Activated CD4-positive, alpha-beta memory T cell treated with anti-CD3 and anti-CD28 coated beads, Interleukin-2, amount 10 ng/mL, durations not matched to agents 7 days and 5 days (primary cell): ENCODE results near the gene SCAMP3. TPM values are rescaled to one million over a fixed set of nuclear protein-coding genes. Genes with fewer than 3 reads are reported as not detected.

Experiments
- CTCF ChIA-PET: fragments of 350-600 bp; sonication (Branson Sonifier 250); formaldehyde crosslinking; loops from one replicate; lab custom pipeline; 2021; ENCODE audit warnings: antibody characterized with exemption, inconsistent platforms; lab: Charles Lee
- POLR2A ChIA-PET: fragments of 350-600 bp; sonication (Branson Sonifier 250); formaldehyde crosslinking; loops from one replicate; lab custom pipeline; 2021; ENCODE audit warnings: antibody characterized with exemption; lab: Charles Lee
- DNase-seq: peaks from one replicate; pipeline ENCODE4 v3.0.0-alpha.2; 2020
- H3K27ac Mint-ChIP-seq: one replicate; pipeline ENCODE4 v1.8.0; 2021; ENCODE audit warnings: mild to moderate bottlenecking, mixed read lengths
- H3K27me3 Mint-ChIP-seq: one replicate; pipeline ENCODE4 v1.8.0; 2021; ENCODE audit warnings: mixed read lengths
- H3K36me3 Mint-ChIP-seq: one replicate; pipeline ENCODE4 v1.8.0; 2021; ENCODE audit warnings: low read depth, mixed read lengths
- H3K4me1 Mint-ChIP-seq: one replicate; pipeline ENCODE4 v1.8.0; 2021; ENCODE audit warnings: mixed read lengths
- H3K4me3 Mint-ChIP-seq: one replicate; pipeline ENCODE4 v1.8.0; 2021; ENCODE audit warnings: mild to moderate bottlenecking, mixed read lengths
- H3K9me3 Mint-ChIP-seq: one replicate; pipeline ENCODE4 v1.8.0; 2021; ENCODE audit warnings: mixed read lengths
- total RNA-seq, 2 experiments: library from RNA; stranded (reverse); gene quantifications; one replicate each; pipeline ENCODE4 v1.2.3, GENCODE V29; 2021

Gene SCAMP3
- total RNA-seq, 2 experiments from 2014 or later, result 87.5 to 91.9 TPM

DNA sequence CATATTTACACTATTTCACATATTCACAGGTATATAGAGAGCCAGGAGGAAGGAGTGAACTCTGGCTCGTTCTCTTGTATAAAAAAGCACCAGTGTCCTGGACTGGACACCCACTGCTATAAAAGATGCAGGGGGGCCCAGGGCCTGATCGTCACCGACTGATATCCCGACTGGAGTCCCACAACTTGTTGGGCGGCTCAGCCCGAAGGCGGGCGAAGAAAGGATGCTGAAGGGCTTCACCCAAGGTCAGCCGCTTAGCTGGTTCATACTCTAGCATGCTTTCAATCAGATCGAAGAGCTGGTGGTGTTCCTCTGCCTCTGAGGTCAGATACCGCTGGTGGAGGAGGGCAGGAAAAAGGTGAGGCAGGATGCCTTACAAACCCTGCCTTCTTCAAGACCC is 907 bp upstream of the SCAMP3 start:
- POLR2A ChIA-PET, result interaction anchor here (4.2 kb wide), 1 partner anchor 9 kb away, joined by 57 read pairs; the partner anchor contains the start of gene CLK2
- no peak for DNase-seq
- H3K27ac Mint-ChIP-seq, result peak overlapping the region; percentile 91
- peaks cover 43% of the 10 kb centered on the region for H3K4me1 Mint-ChIP-seq
- no peaks in the 10 kb centered on the region for H3K9me3 Mint-ChIP-seq
- CTCF ChIA-PET, result interaction anchor here (1.0 to 1.8 kb wide), 2 partner anchors 10 to 12 kb away, joined by 3 to 12 read pairs; partner anchors contain the start of gene CLK2
- peak overlapping the region; percentile 1 for H3K4me3 Mint-ChIP-seq
- H3K27me3 Mint-ChIP-seq, result no peaks in the 10 kb centered on the region
- H3K36me3 Mint-ChIP-seq, result peaks cover 84% of the 10 kb centered on the region

- H3K4me1 Mint-ChIP-seq, result peaks cover 50% of the 10 kb centered on the region
- H3K9me3 Mint-ChIP-seq, result no peaks in the 10 kb centered on the region
- peak overlapping the region; percentile 98 for H3K4me3 Mint-ChIP-seq
- H3K36me3 Mint-ChIP-seq, result peaks cover 80% of the 10 kb centered on the region
- POLR2A ChIA-PET, result interaction anchor here (0.8 to 4.2 kb wide), 14 partner anchors 9 to 348 kb away, joined by 3 to 57 read pairs (median 6); partner anchors contain the start of genes CLK2, FDPS and KRTCAP2
- no peaks in the 10 kb centered on the region for H3K27me3 Mint-ChIP-seq
- CTCF ChIA-PET, result interaction anchor here (0.6 to 5.1 kb wide), 6 partner anchors 11 to 84 kb away, joined by 3 to 91 read pairs (median 6); partner anchors contain the start of gene CLK2
- peak overlapping the region; percentile 91 for H3K27ac Mint-ChIP-seq
- DNase-seq, result peak; percentile 25
These were observed 688 bp downstream of the SCAMP3 start for GRCh38 chr1:155261493-155261851.

DNA sequence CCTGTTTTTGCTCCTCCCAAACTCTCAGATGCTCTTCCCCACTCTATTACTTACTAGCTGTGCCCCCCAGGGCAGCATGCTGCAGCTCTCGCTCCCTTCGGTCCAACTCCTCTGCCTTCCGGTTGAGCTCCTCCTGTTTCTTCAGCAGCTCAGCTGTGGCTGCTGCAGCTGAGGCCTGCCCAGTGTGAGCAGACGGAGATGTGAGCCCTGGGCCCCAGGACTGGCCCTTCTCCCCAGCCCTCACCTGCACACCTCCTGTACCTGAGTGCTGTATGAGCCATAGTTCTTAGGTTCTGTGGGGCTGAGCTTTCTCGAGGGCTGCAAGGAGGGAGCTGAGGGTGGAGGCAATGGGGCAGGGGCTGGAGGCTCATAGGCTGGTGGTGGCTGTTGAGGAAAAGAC is 1.9 kb downstream of the SCAMP3 start:
- no peaks in the 10 kb centered on the region for H3K9me3 Mint-ChIP-seq
- H3K27ac Mint-ChIP-seq, result peak overlapping the region; percentile 25
- CTCF ChIA-PET, result interaction anchor here (5.1 kb wide), 1 partner anchor 10 kb away, joined by 91 read pairs; no protein-coding TSS in a partner anchor
- POLR2A ChIA-PET, result interaction anchor here (0.6 to 4.2 kb wide), 7 partner anchors 10 to 362 kb away, joined by 3 to 57 read pairs (median 4); partner anchors contain the start of genes CLK2, KRTCAP2 and RUSC1
- H3K27me3 Mint-ChIP-seq, result no peaks in the 10 kb centered on the region
- H3K4me1 Mint-ChIP-seq, result peaks cover 53% of the 10 kb centered on the region
- H3K36me3 Mint-ChIP-seq, result peaks cover 72% of the 10 kb centered on the region
- H3K4me3 Mint-ChIP-seq, result peak overlapping the region; percentile 98
- DNase-seq, result no peak

GRCh38 chr1:155256058-155256852 is 5.9 kb downstream of the SCAMP3 start:
- CTCF ChIA-PET, result interaction anchor here (1.5 to 1.6 kb wide), 2 partner anchors 10 to 83 kb away, joined by 3 to 5 read pairs; partner anchors contain the start of gene KRTCAP2
- Mint-ChIP-seq H3K27ac (peak overlapping the region; percentile 17), H3K36me3 (peaks cover 35% of the 10 kb centered on the region), H3K4me3 (peak overlapping the region; percentile 72), H3K9me3 (no peaks in the 10 kb centered on the region), H3K4me1 (peaks cover 47% of the 10 kb centered on the region), H3K27me3 (no peaks in the 10 kb centered on the region)
- no peak for DNase-seq
- POLR2A ChIA-PET, result interaction anchor here (1.0 to 2.2 kb wide), 5 partner anchors 12 to 67 kb away, joined by 3 to 11 read pairs (median 3); no protein-coding TSS in a partner anchor

GRCh38 chr1:155255243-155256007 is 6.7 kb downstream of the SCAMP3 start, which contains the start of gene ENTREP3:
ENTREP3 (minus strand) TSS chr1:155255483; CDS start chr1:155254877, 606 bp downstream.
- H3K27me3 Mint-ChIP-seq, result no peaks in the 10 kb centered on the region
- no peak within 1 kb of the TSS for H3K27ac Mint-ChIP-seq
- peak; percentile 80 for DNase-seq
- no peaks in the 10 kb centered on the region for H3K9me3 Mint-ChIP-seq
- peaks cover 28% of the 10 kb centered on the region for H3K36me3 Mint-ChIP-seq
- H3K4me3 Mint-ChIP-seq, result peak within 1 kb of the TSS; percentile 78
- H3K4me1 Mint-ChIP-seq, result peaks cover 46% of the 10 kb centered on the region
- ChIA-PET CTCF (interaction anchor here (1.5 kb wide), 1 partner anchor 82 kb away, joined by 3 read pairs; the partner anchor contains the start of gene KRTCAP2), POLR2A (interaction anchor here (0.6 to 1.7 kb wide), 5 partner anchors 11 to 68 kb away, joined by 3 to 9 read pairs (median 3); partner anchors contain the start of gene CLK2)

- ChIA-PET POLR2A (interaction anchor here (0.6 to 1.7 kb wide), 4 partner anchors 10 to 69 kb away, joined by 3 to 9 read pairs (median 4); partner anchors contain the start of gene CLK2), CTCF (no interaction called here)
- DNase-seq, result no peak
- Mint-ChIP-seq H3K27me3 (no peaks in the 10 kb centered on the region), H3K36me3 (peaks cover 25% of the 10 kb centered on the region), H3K4me1 (peaks cover 45% of the 10 kb centered on the region), H3K9me3 (no peaks in the 10 kb centered on the region), H3K4me3 (peak overlapping the region; percentile 78), H3K27ac (no peak overlapping the region)
These were observed 7.4 kb downstream of the SCAMP3 start for GRCh38 chr1:155254714-155255242.

- Mint-ChIP-seq H3K4me1 (peaks cover 45% of the 10 kb centered on the region), H3K9me3 (no peaks in the 10 kb centered on the region), H3K27ac (no peak overlapping the region), H3K27me3 (no peaks in the 10 kb centered on the region), H3K4me3 (peak overlapping the region; percentile 78), H3K36me3 (peaks cover 22% of the 10 kb centered on the region)
- CTCF ChIA-PET, result no interaction called here
- DNase-seq, result no peak
- POLR2A ChIA-PET, result interaction anchor here (1.4 to 1.7 kb wide), 2 partner anchors 10 to 69 kb away, joined by 3 to 5 read pairs; no protein-coding TSS in a partner anchor
These were observed 7.9 kb downstream of the SCAMP3 start for GRCh38 chr1:155254228-155254713.

DNA sequence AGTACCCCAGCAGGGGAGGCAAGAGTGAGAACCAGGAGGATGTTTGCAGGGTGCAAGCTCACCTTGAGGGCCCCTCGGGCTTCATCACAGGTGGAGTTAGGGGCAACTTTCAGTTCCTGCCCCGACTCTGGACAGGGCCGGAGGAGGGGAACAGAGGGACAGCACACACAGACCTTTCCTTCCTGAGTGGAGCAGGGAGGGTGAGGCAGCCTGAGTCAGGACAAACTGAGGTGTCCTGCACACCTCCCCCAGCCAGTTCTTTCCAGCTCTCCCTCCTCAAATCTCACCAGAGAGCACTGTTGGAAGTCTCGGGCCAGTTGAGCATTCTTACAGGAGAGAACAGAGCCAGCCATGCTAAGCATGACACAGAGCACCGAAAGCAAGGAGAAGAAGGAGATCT is 8.4 kb downstream of the SCAMP3 start:
- ChIA-PET CTCF (no interaction called here), POLR2A (interaction anchor here (0.8 to 4.8 kb wide), 2 partner anchors 8 to 9 kb away, joined by 3 to 26 read pairs; partner anchors contain the start of gene SCAMP3)
- Mint-ChIP-seq H3K4me1 (peaks cover 45% of the 10 kb centered on the region), H3K27ac (no peak overlapping the region), H3K9me3 (no peaks in the 10 kb centered on the region), H3K27me3 (no peaks in the 10 kb centered on the region), H3K4me3 (peak overlapping the region; percentile 78), H3K36me3 (peaks cover 20% of the 10 kb centered on the region)
- DNase-seq, result no peak

- peak overlapping the region; percentile 78 for H3K4me3 Mint-ChIP-seq
- peaks cover 15% of the 10 kb centered on the region for H3K36me3 Mint-ChIP-seq
- no peak overlapping the region for H3K27ac Mint-ChIP-seq
- ChIA-PET POLR2A (interaction anchor here (0.8 to 4.8 kb wide), 2 partner anchors 8 to 9 kb away, joined by 3 to 26 read pairs; partner anchors contain the start of gene SCAMP3), CTCF (interaction anchor here (3.7 to 4.1 kb wide), 2 partner anchors 19 to 69 kb away, joined by 29 to 78 read pairs; partner anchors contain the start of genes CLK2 and RUSC1)
- no peak for DNase-seq
- H3K4me1 Mint-ChIP-seq, result peaks cover 41% of the 10 kb centered on the region
- no peaks in the 10 kb centered on the region for H3K27me3 Mint-ChIP-seq
- H3K9me3 Mint-ChIP-seq, result no peaks in the 10 kb centered on the region
These were observed 9.0 kb downstream of the SCAMP3 start for GRCh38 chr1:155253208-155253607.

DNA sequence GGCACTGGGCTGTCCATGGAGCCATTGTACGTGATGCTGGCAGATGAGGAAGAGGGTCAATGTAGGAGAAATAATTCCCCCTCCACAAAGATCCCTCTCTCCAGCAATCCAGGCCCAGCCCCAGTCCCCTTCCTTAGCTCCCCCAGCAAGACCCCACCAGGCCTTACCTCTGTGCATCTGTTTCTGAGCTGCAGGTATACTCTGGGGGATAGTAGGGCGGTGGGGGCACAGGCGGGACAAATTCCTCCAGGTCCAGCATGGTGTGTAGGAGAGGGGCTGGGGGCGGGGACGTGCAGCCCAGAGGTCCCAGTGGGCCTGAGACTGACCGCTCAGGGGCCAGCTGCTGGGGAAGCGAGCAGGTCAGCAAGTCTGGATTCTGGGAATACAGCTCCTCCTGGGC is 10.6 kb downstream of the SCAMP3 start:
- ChIA-PET CTCF (interaction anchor here (0.6 to 5.1 kb wide), 31 partner anchors 9 to 493 kb away, joined by 3 to 91 read pairs (median 10); partner anchors contain the start of genes CLK2, FDPS, KRTCAP2 and RUSC1), POLR2A (interaction anchor here (0.8 to 4.8 kb wide), 10 partner anchors 10 to 315 kb away, joined by 3 to 26 read pairs (median 8); partner anchors contain the start of genes CLK2, RUSC1 and SCAMP3)
- Mint-ChIP-seq H3K4me3 (no peak overlapping the region), H3K4me1 (peaks cover 35% of the 10 kb centered on the region), H3K27me3 (no peaks in the 10 kb centered on the region), H3K27ac (no peak overlapping the region), H3K36me3 (peaks cover 3% of the 10 kb centered on the region), H3K9me3 (no peaks in the 10 kb centered on the region)
- DNase-seq, result no peak

DNA sequence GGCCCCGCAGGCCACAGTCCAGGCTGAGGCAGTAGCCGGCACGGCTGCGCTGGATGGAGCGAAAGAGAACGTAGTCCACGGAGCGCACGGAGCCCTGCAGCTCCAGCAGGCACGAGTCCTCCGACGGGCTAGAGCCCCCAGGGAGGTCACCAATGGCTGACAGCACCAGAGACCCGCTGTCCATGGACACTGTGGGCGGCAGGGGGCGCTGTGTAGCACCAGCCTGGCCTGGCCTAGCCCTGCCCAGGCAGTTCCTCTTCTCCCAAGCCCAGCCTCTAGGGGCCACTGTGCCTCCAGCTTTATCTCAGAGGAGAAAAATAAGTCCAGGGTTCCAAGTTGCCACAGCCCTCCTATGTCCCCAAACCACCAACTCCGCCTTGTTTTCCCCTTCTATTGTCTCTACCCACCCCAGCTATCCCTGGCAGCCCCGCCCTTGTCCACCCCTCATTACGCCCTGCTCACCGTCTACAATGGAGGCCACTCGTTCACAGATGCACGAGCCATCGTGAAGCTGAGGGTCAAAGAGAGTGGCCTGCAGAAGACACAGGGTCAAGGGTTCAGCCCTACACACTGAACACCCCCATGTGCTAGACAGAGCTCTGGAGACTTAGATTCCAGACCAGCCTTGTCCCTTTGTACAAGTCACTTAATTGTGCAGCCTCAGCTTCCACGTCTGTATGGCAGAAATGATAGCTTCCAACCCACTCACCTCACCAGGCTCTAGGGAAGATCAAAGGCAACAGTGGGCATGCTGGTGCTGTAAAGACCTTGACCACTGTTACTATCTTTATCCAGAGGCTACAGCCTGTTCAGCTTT is 11.3 kb downstream of the SCAMP3 start:
- H3K9me3 Mint-ChIP-seq, result no peaks in the 10 kb centered on the region
- H3K4me1 Mint-ChIP-seq, result peaks cover 36% of the 10 kb centered on the region
- H3K4me3 Mint-ChIP-seq, result peak overlapping the region; percentile 54
- ChIA-PET CTCF (interaction anchor here (0.6 to 5.1 kb wide), 41 partner anchors 9 to 690 kb away, joined by 3 to 91 read pairs (median 5); partner anchors contain the start of genes CLK2, FDPS, KRTCAP2 and MTX1), POLR2A (interaction anchor here (0.8 to 4.8 kb wide), 16 partner anchors 9 to 315 kb away, joined by 3 to 26 read pairs (median 5); partner anchors contain the start of genes CLK2, KRTCAP2, RUSC1 and SCAMP3)
- no peaks in the 10 kb centered on the region for H3K36me3 Mint-ChIP-seq
- peak; percentile 97 for DNase-seq
- H3K27me3 Mint-ChIP-seq, result no peaks in the 10 kb centered on the region
- peak overlapping the region; percentile 49 for H3K27ac Mint-ChIP-seq
